CMK (cell line): ENCODE measurements around the gene SLC26A9.
A peak's percentile ranks its signal among the peaks of the same experiment; 100 is the strongest.

Experiments used
- DNase-seq: peaks from one replicate; pipeline ENCODE4 v3.0.0-alpha.2; 2010; ENCODE audit warnings: low read depth

The SLC26A9 gene, protein sequence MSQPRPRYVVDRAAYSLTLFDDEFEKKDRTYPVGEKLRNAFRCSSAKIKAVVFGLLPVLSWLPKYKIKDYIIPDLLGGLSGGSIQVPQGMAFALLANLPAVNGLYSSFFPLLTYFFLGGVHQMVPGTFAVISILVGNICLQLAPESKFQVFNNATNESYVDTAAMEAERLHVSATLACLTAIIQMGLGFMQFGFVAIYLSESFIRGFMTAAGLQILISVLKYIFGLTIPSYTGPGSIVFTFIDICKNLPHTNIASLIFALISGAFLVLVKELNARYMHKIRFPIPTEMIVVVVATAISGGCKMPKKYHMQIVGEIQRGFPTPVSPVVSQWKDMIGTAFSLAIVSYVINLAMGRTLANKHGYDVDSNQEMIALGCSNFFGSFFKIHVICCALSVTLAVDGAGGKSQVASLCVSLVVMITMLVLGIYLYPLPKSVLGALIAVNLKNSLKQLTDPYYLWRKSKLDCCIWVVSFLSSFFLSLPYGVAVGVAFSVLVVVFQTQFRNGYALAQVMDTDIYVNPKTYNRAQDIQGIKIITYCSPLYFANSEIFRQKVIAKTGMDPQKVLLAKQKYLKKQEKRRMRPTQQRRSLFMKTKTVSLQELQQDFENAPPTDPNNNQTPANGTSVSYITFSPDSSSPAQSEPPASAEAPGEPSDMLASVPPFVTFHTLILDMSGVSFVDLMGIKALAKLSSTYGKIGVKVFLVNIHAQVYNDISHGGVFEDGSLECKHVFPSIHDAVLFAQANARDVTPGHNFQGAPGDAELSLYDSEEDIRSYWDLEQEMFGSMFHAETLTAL

DNA sequence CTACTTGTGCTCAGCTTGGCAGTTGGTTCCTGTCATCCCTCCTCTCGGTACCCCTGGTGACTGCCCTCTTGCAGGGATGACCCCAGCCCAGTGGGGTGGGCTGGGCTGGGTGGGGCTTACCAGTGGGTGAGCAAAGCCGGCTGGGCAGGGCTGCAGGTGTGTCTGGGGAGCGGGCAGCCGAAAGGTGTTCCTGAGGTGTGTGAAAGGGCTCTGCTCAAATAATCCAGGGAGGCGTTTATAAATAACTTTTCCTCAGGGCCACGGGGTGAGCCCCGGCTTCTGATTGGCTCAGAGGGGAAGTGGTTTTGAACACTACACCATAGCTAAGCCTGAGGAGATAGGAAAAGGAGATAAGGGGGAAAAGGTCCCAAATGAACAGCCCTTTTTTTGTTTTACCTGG, at the start of gene SLC26A9:
TSS of gene SLC26A9 (minus strand) at position 212 of the 400 bp plus-strand sequence. CDS start 7,636 bp downstream, outside the sequence.
- no peak for DNase-seq

DNA sequence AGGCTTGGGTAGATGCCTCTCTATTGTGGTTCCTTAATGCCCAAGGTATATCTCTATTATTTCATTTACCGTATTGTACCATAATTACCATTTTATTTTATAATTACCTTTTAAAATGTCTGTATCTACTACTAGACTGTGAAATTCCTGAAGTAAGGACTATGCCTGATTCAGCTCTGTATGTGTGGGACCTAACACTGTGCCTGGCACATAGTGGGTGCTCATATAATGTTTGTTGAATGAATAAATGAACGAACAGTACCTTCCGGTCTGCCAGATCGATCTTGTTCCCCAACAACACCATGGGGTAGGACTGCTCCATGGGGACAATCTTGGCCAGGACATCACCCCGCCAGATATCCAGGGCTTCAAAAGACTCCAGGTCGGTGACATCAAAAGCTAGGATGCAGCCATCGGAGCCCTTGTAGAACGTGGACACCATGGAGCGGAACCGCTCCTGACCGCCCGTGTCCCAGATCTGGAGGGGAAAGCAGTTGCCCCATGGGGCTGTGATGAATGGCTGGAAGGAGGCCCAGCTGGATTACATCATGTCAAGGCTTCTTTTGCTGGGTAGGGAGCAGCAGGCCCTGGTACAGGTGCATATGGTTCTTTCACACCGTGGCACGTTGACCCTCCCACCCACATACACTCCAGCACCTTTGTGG, 49.1 kb upstream of the SLC26A9 start:
- DNase-seq = no peak

DNA sequence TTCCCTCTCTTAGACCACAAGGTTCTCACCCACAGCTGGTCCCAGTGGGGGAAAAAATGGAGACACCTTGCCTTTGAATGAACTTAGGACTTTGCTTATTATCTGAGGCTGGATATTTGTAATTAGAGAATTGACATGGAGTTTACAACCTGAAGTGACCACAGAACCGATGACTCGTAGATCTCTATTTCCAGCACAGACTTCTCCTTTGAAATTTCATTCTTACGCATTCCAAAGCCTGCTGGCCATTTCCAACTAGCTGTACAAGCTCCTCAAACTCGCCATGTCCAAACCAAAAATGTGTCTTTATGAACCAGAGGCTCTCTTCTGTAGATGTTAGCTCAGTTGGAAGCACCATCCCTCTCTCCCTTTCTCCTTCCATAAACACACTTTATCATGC, 48.0 kb upstream of the SLC26A9 start:
- no peak for DNase-seq

DNA sequence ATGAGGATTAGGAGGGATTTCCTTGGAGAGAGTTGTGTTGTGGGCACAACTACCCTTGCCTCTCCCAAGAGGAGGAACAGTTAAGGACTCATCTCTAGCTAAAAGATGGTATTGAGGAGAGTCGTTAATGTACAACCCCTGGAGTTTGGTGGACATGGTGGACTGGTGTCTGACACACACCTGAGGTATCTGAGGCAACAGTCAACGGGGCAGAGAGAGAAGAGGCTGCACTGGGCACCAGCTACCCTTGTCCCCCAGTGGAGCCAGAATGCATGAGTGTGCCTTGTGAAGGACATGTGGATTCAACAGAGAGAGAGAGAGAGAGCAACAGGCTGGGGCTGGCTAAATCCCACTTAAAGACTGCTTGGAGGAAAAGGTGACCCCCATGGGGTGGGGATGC, 47.0 kb upstream of the SLC26A9 start:
- DNase-seq = no peak

DNA sequence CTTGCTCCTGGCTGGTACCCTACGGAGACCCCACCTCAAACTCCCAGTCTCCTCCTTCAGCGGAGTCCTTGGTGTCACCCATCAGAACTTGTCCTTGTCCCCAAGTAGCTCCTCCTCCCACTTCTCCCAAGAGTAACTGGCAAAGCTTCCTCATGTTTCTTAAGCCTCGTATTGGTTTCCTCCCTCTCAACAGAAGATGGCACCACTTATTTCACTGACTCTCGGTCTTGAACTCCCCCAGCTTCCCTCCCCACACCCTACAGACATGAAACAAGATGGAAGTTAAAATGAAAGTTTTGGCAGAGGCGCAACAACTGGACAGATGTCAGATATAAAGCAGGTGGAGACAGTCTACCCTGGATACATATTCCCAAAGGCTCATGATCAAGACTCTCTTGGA, 46.5 kb upstream of the SLC26A9 start:
- DNase-seq = no peak

DNA sequence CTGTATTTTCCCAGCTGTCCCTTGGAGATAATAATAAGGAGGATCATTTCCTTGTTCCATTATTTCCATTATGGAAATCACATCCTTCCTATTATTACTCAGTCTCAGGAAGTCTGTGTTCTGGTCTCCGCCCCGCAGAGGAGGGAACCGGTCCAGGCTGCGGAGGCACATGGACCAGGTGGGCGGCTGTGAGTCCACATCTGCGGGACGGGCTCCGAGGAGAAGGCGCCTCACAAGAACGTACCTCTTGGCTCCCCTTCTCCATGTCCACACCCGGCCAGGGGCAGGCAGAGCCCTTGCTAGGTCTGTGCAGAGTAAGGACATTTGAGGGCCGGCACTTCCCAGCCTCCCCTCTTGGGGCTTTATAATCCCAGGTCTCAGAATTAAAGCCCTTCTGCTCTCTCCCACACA, 45.3 kb upstream of the SLC26A9 start:
- no peak for DNase-seq

DNA sequence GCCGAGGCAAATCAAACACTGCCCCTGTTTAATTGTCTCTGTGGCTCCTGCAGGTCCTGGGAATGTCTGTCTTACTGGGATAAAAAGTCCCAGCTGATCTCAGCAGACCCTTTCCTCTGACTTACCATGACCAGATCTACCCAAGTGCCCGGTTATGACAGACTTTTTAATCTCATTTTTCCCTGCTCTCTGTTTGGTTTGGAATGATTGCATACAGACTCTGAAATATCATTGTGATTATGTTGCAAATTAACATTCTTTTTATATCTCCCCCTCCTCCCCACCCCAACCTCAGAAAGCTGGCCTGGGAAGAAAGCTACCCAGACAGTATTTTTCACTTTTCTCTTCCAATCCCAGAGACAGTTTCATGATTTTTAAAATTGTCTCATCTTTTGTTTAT, 43.6 kb upstream of the SLC26A9 start:
- DNase-seq = no peak

DNA sequence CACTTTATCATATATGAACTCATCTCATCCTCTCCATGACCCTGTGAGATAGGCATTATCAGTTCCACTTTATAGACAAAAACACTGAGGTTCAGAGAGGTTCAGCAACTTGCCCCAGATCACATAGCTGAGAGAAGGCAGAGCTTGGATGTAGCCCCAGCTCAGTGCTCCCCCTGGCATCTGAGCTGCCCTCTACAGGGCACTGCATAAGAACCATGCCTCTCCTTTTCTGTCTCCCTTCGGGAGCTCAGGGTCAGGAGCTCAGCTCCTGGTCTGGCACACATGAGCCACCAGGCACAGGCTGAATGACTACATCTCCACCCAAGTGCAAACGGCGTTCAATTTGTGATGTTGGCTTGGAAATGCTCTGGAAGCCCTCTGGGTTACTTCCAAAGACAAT, 43.0 kb upstream of the SLC26A9 start:
- no peak for DNase-seq

DNA sequence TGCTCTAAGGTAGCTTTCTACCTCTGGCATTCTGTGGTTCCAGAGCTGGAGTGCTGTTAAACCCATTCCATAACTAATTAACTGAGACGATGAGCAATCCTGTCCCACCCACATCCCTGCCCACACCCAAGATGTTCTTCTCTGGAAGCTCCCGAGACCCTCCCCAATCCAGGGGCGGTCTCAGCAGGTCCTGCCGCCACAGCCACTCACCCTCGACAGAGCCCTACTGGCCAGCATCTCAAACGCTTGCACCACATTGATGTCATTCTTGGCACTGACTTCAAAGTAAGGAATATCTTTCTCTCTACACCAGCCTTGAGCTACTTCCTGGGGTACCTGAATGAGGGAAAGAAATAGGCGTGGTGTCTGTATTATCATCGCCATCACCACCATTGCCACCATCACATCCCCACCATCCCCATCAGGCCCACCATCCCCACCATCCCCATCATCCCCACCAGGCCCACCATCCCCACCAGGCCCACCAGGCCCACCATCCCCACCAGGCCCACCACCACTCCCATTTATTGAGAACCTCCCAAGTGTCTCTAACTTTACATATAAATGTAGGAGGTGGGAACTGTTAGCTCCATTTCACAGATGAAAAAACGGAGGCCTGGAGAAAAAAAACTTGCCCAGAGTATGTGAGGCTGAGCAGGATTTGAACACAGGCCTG, 42.2 kb upstream of the SLC26A9 start:
- no peak for DNase-seq

DNA sequence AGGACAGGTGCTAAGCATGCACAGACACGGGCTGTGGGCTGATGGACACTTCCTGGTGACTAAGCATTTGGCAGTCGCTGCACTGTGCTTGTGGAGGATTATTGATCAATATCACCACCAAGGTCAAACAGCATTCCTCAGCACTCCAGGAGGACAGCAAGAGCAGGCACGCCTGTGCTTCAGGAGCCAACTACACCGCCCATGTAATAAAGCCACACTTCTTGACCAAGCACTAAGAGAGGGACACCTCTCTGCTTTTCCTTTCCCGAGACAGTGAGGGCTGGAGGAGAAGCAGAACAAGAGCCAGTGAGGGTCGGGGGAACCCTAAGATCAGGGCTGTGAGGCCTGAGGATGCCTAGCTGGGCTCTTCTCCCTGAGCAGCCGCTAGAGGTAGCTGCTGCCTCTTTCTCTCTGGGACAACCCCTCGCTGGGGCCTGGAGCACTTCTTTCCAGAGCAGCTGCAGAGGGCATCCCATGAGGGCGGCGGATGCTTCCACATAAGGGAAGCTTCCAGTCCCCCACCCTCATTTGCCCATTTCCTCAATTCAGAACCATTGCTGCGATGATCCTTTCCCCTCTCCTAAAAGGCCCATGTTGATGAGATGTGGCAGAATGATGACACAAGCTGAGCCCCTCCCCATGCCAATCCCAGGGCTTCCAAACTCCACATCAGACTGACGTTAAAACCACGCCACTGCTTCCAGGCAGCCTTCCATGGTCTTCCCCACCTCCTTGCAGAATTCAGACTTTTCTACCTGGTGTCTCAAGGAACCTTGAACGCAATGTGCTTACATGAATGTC, 40.9 kb upstream of the SLC26A9 start:
- peak; percentile 8 for DNase-seq

DNA sequence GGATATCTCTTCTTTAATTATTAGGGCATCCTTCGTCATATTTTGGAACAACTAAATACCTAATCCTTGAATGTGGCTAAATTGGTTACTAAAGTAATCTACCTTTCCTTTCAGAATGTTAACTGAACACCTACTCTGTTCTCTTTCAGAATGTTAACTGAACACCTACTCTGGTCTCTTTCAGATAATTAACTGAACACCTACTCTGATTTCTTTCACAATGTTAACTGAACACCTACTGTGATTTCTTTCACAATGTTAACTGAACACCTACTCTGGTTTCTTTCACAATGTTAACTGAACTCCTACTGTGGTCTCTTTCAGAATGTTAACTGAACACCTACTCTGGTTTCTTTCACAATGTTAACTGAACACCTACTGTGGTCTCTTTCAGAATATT, 38.0 kb upstream of the SLC26A9 start:
- DNase-seq = no peak

DNA sequence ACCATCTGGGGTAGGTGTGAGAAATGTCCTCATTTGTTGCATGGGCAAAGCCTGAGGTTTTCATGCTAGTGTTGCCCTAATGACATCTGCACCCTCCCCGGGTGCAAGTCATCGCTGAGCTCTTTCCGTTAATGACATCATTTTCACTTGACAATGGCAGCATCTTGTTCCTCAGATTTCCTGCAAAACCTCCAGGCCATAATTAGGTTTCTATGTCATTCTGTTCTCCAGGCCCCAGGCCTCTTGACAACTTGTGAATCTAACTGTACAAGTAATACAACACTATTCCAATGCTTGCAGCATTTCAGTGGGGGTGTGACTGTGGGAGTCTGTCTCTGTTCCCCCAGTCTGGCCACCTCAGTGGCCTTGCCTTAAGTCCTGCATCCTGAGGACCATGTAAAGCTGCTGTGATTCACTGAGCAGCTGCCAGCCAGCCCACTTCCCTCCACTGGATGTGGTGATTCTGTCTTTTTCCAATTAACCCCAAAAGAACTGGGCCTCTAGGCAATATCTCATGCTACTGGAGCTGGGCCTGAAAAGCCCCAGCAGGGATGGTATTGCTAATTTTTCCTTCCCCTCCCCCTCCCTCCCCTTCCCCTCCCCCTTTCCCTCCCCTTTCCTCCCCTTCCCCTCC, 37.1 kb upstream of the SLC26A9 start:
- no peak for DNase-seq

DNA sequence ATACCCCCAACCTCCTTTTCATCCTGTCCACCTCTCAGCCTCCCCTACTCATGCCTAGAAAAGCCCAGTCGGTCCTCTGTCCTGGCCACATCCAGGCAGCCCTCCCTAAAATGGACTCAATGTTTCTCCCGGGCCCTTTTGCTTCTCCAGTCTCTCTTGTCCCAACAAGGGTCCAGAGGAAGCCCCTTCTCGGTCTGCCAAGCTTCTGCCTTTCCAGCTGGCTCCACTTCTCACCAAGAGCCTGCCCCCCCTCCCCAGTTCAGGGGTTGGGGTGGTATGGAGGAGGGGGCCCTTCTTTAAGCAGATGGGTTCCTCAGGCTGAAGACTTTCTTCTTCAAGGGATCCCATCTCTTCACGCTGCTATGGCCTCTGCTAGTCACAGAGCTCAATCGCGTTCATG, 36.0 kb upstream of the SLC26A9 start:
- DNase-seq = no peak

DNA sequence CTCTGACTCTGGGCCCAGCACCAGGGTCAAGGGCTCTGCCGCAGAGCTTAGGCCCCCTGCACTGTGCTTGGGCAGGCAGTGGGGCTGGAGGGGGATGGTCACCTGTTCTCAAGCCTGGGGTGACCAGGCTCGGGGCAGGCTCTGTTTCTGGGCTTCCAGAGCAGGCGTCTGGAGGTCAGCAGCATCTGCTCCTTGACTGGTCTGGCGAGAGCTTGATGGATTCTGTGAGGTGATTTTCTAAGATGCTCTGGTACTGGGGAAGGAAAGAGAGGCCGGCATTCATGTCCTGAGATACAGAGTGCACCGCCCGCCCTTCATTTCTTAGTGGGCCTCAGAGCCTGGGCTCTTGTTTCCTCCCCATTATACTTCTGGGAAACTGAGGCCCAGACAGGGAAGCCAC, 35.4 kb upstream of the SLC26A9 start:
- no peak for DNase-seq

DNA sequence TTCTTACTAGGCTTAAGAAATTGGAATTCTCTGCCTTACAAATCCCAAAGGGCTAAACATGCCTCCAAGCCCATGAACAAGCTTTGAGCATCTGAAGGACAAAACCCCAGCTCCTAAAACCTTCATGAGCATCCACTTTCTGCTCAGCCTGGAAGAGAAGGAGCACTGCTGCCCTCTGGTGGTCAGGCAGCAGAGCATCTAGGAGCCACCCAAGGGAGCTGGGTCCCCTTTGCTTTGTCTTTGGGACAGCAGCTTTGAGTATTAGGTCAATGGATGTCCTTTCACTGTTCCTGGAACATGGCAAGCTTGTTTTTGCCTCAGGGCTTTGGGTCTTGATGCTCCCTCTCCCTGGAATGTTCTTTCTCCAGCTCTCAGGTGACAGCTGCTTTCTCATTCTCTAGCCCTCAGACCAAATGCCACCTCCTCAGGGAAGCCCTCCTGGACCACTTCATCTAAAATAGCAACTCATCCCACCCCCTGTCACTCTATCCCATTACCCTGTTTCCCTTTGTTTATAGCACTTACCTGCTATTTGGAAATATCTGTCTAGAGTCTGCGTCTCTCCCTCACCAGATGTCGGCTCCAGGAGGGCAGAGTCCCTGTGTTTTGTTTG, 34.3 kb upstream of the SLC26A9 start:
- peak; percentile 75 for DNase-seq

DNA sequence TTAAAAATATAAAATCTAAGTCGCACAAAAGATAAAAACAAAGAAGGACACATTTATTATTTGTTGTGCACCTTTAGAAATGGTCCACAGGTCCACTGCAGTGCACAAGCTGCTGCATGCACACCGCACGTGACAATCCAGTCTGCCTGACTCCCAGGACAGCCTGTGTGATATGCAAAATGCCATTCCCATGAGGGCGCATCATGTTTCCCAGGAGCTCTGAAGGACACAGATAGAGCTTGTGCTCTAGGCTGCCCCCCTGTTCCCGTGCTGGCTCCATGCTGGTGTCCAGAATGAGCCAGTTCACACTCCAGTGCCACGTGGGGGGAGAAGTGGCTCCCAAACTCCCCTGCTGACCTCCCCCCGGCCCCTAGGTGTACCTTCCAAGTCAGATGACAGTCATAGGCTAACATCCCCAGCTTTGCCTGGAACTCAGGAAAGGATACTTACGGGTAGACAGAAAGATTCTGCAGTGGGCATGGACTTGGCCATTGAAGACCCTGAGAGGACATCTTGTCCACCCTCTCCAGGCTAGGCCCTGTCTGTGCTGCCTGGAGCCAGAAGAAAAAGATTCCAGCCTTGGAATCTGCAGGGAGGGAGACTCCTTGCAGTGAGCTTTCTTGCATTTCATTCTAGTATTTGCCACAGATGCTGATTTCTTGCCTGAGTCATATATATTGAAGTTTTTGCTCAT, 33.6 kb upstream of the SLC26A9 start:
- DNase-seq = no peak

DNA sequence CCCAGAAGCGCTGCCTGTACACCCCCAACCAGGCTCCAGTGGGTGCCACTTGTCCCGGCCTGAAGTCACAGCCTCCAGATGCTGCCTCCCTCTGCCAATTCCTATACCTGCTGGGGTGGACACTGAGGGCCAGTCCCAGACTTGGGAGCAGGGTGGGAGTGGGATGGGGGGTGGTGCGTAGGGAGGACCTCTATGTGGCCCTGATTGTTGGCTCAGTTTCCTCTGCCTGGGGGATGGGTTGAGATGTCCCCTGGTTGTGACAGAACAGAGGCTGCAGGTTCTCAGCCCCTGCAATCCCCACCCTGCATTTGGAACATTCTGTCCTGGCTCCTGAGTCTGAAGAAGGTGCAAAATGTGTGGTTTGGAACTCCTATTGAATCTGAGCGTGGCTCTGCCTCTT, 32.8 kb upstream of the SLC26A9 start:
- no peak for DNase-seq

DNA sequence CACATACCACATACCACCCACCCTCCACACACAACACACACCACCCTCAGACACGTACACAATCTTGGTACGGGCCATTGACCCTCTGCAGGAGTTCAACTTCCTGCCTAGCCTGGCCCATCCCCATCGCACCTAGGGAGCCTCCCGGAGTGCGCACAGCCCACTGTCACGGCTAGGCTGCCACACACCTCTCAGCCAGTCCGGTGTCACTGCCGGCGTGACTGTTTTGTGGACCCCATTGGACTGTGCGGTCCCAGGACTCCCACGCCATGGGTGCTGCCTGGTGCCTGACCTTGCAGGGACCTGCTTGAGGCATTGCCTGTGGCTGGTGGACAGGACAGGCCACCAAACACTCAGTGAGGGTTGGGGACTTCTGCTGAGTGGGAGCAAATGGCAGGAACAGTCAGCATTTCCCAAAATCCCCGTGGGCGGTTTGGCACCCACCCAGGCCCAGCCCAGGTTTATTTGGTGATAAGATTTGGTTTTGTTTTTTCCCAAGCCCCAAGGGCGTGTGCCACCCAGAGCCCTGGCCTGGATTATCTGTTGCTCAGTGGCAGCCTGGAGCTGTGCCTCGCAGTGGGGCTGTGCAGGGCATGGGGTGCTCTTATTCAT, 32.2 kb upstream of the SLC26A9 start:
- DNase-seq = no peak

DNA sequence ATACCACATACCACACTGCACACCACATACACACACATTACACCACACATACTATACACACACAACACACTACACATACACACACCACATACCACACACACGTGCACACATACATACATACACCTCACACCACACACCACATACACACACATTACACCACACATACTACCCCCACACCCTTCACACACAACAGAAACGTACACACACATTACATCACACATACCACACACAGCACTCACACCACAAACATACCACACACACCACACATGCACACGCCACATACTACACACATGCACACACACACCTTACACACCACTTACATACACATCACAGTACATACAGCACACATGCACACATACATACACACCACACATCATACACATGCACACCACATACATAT, 31.5 kb upstream of the SLC26A9 start:
- no peak for DNase-seq
